GM13977 (cell line): Measurements from ENCODE around the gene CYTH4.

Source experiments
- DNase-seq: peaks from one replicate; pipeline ENCODE4 v3.0.0; 2012; ENCODE audit warnings: low spot score
- in situ Hi-C: fragments of 300-500 bp; cut with MboI; formaldehyde crosslinking; loops from one replicate; pipeline ENCODE4 v1.12.0; 2022; ENCODE audit warnings: low sequenced_read_pairs, low pct_unique_long_range_greater_than_20kb, mixed read lengths, inconsistent platforms; ENCODE audit not compliant: unreplicated experiment
- TF ChIP-seq, protein P1 (sequence below): IDR thresholded peaks from 2 replicates; pipeline ENCODE4 v1.5.1; 2012; ENCODE audit warnings: mild to moderate bottlenecking, control low read depth; ENCODE audit not compliant: insufficient read depth; ENCODE audit errors: extremely low read depth, missing control alignments

Gene CYTH4

DNA sequence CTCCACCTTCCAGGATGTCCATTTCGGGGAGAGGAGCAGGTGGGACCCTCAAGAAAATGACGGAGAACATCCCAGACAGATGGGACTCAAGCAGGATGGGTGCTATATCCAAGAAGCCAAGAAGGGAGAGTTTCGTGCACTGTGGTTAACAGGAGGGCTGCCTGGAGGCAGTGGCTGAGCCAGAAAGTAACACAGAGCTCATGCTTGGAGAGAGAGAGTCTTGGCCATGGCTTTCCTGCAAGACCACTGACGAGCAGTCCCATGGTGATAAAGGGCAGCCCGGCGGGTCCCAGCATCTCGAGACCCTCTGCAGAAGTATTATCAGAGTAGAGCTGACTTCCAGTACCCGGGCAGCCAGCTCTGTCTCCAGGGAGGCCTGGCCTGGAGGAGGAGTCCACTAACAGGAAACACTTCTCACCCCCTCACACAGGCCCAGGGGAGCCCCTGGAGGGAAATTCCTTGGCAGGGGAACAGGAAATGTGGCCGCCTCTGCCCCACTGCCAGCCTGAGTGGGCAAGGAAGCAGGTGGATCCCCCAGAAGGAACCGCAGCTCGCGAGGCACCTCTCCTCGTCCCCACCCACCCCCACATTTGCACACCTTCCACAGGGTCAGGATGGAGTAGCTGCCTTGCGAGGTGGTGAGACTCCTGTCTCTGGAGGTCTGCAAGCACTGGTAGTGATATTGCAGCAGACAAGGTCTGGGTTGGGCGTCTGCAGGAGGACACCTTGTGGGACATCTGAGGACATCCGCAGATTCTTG, 32.2 kb downstream of the CYTH4 start:
- TF ChIP-seq, protein P1, sequence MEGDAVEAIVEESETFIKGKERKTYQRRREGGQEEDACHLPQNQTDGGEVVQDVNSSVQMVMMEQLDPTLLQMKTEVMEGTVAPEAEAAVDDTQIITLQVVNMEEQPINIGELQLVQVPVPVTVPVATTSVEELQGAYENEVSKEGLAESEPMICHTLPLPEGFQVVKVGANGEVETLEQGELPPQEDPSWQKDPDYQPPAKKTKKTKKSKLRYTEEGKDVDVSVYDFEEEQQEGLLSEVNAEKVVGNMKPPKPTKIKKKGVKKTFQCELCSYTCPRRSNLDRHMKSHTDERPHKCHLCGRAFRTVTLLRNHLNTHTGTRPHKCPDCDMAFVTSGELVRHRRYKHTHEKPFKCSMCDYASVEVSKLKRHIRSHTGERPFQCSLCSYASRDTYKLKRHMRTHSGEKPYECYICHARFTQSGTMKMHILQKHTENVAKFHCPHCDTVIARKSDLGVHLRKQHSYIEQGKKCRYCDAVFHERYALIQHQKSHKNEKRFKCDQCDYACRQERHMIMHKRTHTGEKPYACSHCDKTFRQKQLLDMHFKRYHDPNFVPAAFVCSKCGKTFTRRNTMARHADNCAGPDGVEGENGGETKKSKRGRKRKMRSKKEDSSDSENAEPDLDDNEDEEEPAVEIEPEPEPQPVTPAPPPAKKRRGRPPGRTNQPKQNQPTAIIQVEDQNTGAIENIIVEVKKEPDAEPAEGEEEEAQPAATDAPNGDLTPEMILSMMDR, result peak; percentile 21
- in situ Hi-C loops, result no loop called here
- peak; percentile 66 for DNase-seq

DNA sequence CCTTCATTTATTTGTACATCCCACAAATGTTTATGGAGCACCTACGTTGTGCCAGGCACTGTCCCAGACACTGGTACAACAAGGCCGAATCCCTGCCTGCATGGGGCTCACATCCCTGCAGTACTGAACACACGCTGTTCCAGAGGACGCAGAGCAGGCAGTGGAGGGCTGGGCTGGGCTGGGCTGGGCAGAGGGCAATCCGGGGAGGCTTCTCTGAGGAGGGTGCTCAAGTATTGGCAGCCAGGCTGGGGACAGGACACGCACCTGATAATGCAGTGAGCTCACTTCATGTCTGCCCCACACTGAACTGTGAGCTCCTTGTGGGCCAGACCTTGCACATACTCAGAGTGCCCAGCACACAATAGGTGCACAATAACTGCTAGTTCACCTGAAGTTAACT, 34.1 kb downstream of the CYTH4 start:
- DNase-seq, result no peak
- TF ChIP-seq, protein P1, result no peak
- in situ Hi-C loops, result no loop called here

DNA sequence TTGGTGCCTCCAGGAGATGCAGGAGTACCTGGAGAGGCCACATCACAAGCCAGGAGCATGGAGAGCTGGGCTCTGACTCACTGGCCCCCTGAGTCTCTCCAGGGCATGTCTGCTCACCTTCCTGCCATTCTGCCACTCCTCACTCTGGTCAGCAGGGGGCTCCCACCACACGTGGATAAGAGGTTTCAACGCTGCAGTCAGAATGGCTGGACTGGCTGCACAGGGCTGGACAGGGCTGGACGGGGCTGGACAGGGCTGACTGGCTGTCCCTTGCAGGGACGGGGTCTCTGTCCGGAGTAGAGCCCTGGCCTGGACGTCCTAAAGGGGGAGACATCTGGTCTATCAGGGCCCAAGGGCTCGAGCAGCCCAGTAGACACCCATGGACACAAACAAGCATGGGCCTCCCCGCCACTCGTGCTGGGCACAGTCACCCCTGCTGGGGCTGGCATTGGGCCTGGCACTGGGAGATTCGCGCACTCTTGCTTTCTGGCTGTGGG, 34.6 kb downstream of the CYTH4 start:
- TF ChIP-seq, protein P1, result peak; percentile 98
- DNase-seq, result peak; percentile 92
- in situ Hi-C loops, result no loop called here

DNA sequence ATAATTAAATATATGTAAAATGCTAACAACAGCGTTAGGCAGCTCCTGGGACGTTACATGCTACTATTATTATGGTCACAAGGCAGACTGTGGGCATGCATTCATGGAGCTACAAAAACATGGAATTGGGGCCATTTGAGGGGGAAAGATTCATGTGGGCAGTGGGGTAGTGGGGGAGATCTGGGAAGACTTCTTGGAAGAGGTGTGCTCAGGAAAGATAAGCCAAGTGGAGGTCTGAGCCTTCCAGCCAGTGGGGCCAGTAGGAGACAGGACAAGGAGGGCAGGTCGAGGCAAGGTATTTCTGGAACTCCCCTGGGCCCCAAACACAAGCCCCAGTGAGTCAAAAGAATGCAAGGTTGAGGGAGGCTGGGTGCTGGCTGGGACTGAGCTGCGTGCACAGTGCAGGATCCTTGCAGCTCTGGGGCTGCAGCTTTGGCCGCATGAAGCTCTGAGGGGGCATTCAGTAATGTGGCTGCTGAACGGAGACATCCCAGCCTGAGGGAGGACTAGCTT, 35.4 kb downstream of the CYTH4 start:
- TF ChIP-seq, protein P1, result no peak
- DNase-seq, result no peak
- in situ Hi-C loops, result no loop called here

DNA sequence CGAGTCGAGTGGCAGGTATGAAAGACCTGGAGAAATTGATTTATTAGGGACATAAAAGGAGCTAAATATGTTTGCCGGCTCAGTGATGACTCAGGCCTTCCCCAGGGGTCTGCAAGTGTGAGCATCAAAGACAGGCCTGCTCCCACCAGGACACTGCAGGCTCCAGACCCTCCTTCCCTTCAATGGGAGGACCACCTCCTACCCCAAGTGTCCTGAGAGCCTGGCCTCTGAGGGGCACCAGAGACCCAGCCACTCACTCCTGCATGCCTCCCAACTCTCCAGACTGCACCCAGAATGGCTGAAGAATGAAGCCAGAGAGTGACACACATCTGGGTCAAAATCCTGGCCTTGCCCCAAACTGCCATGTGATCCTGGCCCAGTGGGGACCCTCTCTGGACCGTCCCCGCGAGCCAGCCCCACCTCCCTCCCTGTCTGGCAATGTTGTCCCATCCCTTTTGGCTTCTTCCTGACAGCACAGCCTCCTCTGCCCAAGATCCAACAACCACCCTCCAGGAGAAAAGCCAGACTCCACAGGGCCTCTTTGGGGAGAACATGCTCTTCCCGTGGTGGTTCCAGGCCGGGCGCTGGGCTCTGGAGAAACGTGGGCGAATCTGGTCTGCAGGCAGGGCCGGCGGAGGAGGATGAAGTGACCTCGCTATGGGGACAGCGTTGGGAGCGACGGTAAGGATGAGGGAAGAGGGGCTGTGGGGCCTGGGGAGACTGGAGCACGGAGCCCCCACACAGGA, 36.2 kb downstream of the CYTH4 start:
- in situ Hi-C loops, result no loop called here
- TF ChIP-seq, protein P1, result no peak

DNA sequence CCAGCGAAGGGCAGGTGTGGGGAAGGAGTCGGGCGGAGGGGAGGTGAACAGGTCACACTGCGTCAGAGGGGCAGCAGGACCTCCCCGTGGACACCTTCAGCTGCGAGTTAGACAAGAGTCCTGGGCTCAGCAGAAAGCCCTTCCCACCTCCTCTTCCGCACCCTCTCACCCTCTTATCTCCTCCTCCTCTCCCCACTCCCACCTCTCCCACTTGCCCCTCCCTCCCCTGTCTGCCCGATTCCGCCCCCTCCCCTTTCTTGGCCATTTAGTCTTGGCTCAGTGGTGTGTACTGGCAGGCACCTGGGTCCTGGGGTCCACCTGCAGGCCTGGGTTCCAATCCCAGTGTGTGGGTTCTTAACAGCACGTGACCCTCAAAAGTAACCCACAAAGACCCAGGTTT, 37.2 kb downstream of the CYTH4 start:
- no peak for DNase-seq
- TF ChIP-seq, protein P1, result no peak
- in situ Hi-C loops, result no loop called here

More for the DNA sequence above, 36.2 kb downstream of the CYTH4 start:
- no peak for DNase-seq
